H1 (cell line): ENCODE measurements around the gene CTSS. TPM values are rescaled to one million over a fixed set of nuclear protein-coding genes. Genes with fewer than 3 reads are reported as not detected.

Source experiments
- CBX8 ChIP-seq: fragments of 300-800, 300-1000 bp; sonication (generic); IDR thresholded peaks from 2 replicates; pipeline ENCODE4 v1.7.1; 2016; ENCODE audit warnings: low read depth, low read length, borderline replicate concordance
- CEBPB ChIP-seq: IDR thresholded peaks from 2 replicates; pipeline ENCODE4 v1.6.1; 2012; ENCODE audit warnings: low read depth, low read length
- CHD7 ChIP-seq: fragments of 300-600 bp; sonication (generic); IDR thresholded peaks from 2 replicates; pipeline ENCODE4 v1.7.1; 2012; ENCODE audit warnings: low read length, moderate library complexity, mild to moderate bottlenecking, inconsistent platforms; ENCODE audit not compliant: insufficient replicate concordance
- HDAC2 ChIP-seq, 2 experiments: fragments of 300-600 bp in 1 of 2; sonication (generic) in 1 of 2; IDR thresholded peaks; 2 replicates each; pipeline ENCODE4 v1.6.1; 2011 to 2012; ENCODE audit warnings: low read depth in 2 of 2, low read length in 2 of 2, mild to moderate bottlenecking in 2 of 2, moderate library complexity in 2 of 2, borderline replicate concordance in 1 of 2, inconsistent platforms in 1 of 2
- JUND ChIP-seq: IDR thresholded peaks from 2 replicates; pipeline ENCODE4 v1.6.1; 2011; ENCODE audit warnings: mild to moderate bottlenecking, improper control_type of control experiment, low read length
- KDM1A ChIP-seq: fragments of 200-600, 300-600 bp; sonication (generic); IDR thresholded peaks from 2 replicates; pipeline ENCODE4 v1.7.1; 2016; ENCODE audit warnings: mild to moderate bottlenecking, low read length, borderline replicate concordance
- RNF2 ChIP-seq: fragments of 200-900, 300-1000 bp; sonication (generic); IDR thresholded peaks from 2 replicates; pipeline ENCODE4 v1.7.1; 2016; ENCODE audit warnings: borderline replicate concordance, low read depth, mild to moderate bottlenecking, antibody characterized with exemption, low read length; ENCODE audit not compliant: poor library complexity, severe bottlenecking; ENCODE audit errors: missing control alignments
- TEAD4 ChIP-seq: IDR thresholded peaks from 2 replicates; pipeline ENCODE4 v1.6.1; 2012; ENCODE audit warnings: low read depth, low read length, inconsistent platforms, mixed read lengths
- polyA plus RNA-seq, 7 experiments: library from polyadenylated mRNA; depleted of rRNA in 3 of 7; stranded (reverse) in 5 of 7; unstranded in 2 of 7; fragments of >200 nt in 5 of 7; fragments of 200-250 nt in 2 of 7; gene quantifications; 1 replicate in 5 of 7; 2 replicates in 1 of 7; 4 replicates in 1 of 7; pipeline versions ENCODE4 v1.2.1 to v1.2.3, GENCODE V29; 2011 to 2013; ENCODE audit warnings: missing spikeins in 2 of 7, mixed read lengths in 2 of 7
- total RNA-seq: library from RNA; stranded (reverse); fragmentation: NEBNext Ultra II Directional; extraction: Animal tissue kit (Norgen Biotek cat#: 25700); gene quantifications from 2 replicates; pipeline ENCODE4 v1.2.1, GENCODE V29; 2021

CTSS gene
- total and polyA plus RNA-seq, 2 of the 8 experiments (the other 6 are each of a cell fraction or from before 2014, with no cell fraction given): not detected

- TF ChIP-seq CHD7: no peak
- no peak for TF ChIP-seq CBX8
- TF ChIP-seq HDAC2 (IDR thresholded peaks at IDR 0.05; ENCODE audit: borderline replicate concordance in 1 of 2, low read depth in 2 of 2, low read length in 2 of 2): no peak
- TF ChIP-seq TEAD4: no peak
- TF ChIP-seq RNF2: no peak
- TF ChIP-seq KDM1A: no peak
- TF ChIP-seq CEBPB: no peak
- no peak for TF ChIP-seq JUND
- TF ChIP-seq, all 59 proteins: peak for 0
Measured at GRCh38 chr1:150760013-150760412, 5.6 kb downstream of the CTSS start (continued).
